HG03280 (cell line): Measurements from ENCODE around the gene IFT74.

Source experiments
- ATAC-seq: cut with Tn5 transposase; IDR thresholded peaks from one replicate; pipeline ENCODE4 v1.9.1; 2021; ENCODE audit warnings: mild to moderate bottlenecking, moderate library complexity; ENCODE audit not compliant: unreplicated experiment

Gene IFT74

DNA sequence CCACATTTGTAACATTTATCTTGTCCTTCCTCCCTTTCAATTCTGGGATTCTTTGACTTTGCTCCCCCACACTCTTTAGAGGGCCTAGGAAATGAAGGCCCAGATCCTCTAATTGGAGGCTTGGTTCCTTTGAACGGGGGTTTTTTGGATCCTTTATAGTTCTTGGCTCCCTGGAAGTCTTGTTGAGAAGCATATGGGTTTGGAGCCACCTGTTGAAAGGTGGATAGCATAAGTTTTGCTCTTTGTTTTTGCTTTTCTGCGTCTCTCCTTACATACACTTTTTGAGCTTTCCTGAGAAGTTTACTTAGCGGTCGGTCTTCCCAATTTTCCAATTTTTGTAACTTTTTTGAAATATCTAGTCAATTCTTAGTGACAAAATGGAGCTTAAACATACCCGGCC lies 17.8 kb downstream of the IFT74 start:
- no peak for ATAC-seq

DNA sequence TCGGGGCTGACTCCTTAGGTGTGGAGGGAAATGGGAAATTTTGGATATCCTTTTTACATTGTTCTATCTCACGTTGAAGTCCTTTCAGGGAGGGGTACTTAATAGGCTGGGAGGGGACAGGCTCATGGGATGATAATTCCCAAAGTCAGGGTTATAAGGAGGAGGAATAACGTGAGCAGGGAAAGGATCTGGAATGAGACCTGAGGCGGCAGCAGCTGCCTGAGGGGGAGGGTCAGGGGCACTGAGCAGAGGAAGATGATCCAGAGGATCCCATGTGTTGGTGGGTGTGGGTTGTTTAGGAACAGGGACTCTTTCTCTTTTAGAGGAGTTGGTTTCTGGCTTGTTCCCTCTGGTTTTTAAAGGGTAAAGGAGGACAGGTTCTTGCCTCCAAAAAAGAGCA lies 18.7 kb downstream of the IFT74 start:
- no peak for ATAC-seq

DNA sequence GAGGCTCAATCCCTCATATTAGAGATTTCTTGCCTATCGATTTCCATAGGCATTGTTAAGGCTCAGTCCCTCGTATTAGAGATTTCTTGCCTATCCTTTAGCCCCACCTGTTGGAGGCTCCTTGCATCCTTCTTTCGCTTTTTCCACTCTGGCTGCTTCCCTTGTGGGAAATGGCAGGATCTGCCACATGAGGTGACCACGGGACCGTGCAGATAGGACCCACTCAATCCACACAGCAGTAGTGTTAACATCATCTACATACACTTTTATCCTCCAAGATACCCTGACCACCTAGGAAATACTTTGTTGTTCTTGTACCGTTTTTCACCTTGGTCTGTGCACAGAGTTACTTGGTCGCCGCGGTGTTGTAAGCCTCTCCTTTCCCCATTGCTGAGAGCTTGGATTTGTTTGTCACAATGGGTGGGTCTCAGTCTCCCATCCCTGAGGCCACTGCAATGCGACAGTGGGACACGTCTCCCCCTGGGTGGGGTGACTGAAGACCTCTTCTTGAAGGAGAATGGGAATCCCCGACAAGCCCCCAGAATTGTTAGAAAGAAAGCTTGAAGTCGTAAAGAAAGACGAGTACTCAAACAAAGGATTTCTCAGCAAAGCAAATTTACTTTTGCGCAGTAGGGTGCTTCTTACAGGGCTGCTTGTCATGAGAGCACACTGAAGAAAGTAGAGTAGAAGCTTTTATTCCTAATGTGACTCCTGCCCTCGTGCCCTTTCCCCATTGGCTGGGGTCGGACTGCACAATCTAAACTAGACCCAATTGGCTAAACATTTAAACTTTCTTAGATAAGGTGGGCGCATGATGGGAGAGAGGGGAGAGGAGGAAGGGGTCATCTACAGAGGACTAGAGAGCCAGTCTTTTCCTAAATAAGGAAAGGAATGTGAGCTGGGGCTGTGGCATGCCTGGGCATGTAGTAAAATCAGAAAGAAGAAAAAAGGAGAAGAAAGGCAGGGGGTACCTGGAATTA lies 19.8 kb downstream of the IFT74 start:
- no peak for ATAC-seq

DNA sequence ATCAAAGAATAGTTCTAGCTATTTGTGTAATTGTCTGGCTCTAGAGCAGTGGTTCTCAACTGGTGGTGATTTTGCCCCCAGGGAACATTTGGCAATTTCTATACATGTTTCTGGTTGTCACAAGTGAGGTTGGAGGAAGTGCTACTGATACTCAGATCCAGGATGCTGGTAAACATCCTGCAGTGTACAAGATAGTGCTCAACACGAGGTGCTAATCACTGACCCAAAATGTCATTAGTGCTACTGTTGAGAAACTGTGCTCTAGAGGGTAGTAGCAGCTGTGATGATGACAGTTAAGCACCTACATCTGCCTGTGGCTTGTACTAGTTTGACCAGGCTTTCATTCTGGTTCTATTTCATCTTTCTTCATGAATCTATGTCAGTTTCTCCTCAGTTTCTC lies 27.1 kb downstream of the IFT74 start:
- peak; percentile 79 for ATAC-seq

DNA sequence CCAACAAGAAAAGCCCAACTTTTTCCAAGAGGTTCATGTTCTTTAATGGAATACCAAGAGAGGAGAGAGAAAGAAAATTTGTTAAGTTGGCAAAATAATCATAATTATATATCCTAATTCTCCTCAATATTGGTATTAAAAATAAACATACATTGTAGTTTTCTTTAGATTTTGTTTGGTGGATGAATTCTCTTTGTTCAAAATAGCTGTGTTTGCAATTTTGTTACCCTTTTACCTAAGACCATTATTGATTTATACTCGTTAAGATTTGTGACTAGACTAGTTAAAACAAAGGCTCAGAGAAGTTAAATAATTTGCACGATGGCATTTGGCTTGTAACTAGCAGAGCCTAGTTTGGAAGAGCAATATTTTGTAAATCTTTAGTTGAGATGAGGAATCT lies 39.6 kb downstream of the IFT74 start:
- ATAC-seq, result no peak

DNA sequence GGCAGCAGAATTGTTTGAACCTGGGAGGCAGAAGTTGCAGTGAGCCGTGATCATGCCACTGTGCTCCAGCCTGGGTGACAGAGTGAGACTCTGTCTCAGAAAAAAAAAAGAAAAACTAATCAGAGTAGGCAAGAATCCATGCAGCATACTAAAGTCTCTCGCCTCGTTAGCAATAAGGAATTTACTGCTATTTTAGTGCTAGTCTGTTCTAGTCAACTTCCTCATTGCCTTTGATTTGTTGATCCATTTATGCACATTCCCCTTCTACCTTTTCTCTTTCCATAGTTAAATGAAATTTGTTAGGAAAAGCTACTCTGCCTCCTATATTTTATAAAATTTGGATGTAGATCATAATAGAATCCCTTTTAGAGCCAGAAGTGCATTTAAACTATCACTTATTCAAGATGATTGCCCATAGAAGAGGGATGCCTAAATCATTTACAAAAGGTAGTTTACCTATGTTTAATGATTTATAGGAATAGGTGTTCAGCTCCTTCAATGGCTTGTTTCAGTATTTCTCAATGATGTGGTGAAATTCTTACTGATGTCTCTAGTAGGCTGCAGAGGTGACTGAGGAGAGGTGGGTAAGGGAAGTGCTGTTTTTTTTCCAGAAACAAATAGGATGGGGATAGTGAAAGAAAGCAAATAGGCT lies 47.3 kb downstream of the IFT74 start:
- no peak for ATAC-seq

DNA sequence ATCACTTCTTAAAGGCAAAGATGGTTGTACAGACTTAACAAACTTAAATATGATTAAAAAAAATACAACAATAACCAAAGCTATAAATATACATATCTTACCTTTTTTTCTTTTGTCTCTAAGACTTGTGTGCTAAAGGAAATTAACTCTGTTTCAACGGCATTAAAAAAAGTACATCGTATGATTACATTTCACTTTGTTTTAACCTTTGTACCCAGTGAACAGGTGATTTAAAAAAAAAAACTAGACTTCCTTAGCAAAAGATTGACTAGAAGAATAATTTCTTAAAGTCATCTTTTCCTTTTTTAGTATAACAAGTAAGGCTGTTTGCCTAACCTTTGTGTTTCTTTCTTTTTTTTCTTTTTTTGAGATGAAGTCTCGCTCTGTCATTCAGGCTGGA lies 49.3 kb downstream of the IFT74 start, which contains the start of gene LRRC19:
Gene LRRC19, minus strand, starts transcription at position 182 of the 400 bp plus-strand sequence. CDS start 5,978 bp downstream, outside the sequence.
- ATAC-seq, result no peak

DNA sequence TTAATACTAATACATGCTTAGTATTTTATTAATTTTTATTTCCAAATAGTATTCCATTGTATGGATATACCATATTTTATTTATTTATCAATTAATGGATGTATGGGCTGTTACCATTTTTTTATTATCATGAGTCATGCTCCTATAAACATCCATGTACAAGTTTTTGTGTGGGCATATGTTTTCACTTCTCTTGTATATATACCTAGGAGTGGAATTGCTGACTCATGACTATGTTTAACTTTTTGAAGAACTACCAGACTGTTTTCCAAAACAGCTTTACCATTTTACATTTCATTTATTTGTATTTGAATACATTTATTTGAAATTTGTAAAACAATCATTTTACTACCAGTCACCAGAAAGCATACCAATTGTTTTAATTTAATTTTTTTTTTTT lies 63.4 kb downstream of the IFT74 start:
- ATAC-seq, result no peak

DNA sequence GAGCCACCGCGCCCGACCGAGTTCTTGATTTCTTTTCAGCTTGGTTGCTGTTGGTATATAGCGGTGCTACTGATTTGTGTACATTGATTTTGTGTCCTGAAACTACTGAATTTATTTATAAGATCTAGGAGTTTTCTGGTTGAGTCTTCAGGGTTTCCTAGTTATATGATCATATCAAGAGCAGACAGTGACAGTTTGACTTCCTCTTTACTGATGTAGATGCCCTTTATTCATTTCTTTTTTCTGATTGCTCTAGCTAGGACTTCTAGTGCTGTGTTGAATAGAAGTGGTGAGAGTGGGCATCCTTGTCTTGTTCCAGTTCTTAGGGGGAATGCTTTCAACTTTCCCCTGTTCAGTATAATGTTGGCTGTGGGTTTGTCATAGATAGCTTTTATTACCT lies 66.7 kb downstream of the IFT74 start:
- no peak for ATAC-seq

DNA sequence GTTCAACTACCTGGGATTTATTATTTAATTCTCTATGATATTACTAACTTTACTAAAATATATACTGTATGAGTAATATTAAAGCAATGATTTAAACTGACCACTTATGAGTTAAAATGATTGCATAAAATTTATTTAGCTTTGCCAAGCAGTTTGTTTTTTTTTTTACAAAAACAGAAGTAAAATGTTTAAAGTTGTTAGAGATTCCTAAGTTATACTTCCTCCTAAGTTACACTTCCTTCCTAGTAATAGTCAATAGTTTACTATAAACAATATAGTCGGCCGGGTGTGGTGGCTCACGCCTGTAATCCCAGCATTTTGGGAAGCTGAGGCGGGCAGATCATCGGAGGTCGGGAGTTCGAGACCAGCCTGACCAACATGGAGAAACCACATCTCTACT lies 73.0 kb downstream of the IFT74 start:
- no peak for ATAC-seq

DNA sequence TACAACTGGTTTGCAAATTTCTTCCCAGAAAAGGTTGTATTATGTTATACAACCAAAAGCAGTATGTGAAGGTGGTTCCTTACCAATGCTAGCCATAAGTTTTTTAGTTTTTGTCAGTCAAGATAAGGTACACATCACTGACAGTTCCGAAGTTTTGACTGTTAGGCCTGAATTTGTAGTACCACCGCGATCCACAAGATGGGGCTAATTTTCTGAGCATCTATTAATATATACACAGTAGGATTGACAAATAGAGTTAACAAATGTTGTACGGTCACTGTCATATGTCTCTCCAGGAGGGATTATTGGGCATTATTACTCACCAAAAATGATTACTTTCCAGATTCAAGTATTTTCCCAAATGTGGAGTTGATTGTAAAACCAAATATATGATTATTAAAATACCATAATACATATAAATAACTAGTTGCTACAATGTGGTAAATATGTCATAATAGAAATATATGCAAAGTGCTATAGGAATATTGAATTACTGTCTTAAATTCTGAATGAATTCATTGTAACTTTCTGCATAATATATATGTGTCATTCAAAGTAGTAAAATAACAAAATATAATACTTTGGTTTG lies 77.7 kb downstream of the IFT74 start:
- ATAC-seq, result peak; percentile 83

DNA sequence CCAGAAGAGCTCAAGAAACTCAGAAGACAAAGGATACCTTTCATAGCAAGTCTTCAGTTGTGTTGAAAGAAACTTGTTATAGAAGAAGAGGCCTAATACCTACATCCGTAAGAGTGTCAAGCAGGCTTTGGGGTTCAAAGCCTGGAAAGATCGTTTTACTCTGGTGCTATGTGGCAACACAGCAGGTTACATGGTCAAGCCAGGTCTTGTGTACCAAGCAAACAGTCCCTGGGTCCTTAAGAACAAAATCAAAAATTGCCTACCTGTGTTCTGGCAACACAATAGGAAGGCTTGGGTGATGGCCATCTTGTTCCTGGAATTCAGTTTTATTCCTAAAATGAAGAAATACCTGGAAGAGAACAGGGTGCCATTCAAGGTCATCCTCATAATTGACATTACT lies 81.3 kb downstream of the IFT74 start:
- ATAC-seq, result no peak

DNA sequence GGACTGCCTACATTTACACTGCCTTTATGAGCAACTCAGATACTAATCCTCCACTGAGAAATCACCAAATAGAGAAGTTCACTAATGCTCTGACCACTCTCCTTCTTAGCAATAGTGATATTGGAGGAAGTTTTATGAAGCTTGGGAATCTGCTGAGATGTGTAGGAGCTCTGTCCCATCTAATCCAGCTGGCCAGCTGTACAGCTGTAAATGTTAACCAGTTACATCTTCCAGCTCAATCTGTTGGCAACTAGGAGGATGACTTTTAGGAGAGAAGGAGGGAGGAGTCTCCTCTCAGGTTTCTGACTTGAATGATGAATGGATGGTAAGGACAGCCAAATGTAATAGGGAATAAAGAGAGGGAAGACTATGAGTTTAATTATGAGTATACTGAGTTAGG lies 85.5 kb downstream of the IFT74 start:
- no peak for ATAC-seq

DNA sequence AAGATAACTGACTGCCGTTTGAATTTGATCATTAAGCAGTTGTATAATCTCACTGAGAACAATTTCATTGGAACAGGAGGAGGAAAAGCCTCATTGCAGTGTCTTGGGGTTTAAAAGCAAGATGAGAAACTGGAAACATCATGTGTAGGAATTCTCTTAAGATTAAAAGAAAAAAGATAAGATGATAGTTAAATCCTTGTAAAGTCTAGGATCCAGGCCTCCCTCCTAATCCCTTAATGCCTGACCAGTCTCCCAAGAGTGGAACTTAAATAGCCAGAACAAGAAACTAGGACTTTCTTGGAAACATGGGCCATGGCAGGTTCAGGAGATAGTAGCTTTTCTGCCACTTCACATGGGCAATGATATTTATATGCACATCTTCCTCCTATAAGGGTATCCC lies 86.3 kb downstream of the IFT74 start:
- no peak for ATAC-seq

DNA sequence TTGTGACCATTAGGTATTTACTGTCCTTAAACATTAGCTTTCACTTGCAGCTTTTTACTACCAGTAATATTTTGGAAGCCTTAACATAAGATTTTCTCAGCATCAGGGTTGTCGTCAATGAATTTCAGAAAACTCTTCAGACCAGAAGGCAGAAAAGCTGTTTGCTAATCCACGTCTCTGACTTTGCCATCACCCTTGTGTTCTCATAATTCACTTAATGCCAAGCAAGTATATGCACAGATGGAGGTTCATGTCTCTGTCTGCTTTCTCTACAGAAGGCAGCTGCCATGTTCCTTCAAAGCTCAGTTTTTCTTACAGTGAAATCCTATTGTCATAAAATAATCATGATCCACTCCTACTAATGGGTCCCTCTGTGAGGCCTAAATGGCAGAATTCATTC lies 87.0 kb downstream of the IFT74 start:
- ATAC-seq, result no peak

DNA sequence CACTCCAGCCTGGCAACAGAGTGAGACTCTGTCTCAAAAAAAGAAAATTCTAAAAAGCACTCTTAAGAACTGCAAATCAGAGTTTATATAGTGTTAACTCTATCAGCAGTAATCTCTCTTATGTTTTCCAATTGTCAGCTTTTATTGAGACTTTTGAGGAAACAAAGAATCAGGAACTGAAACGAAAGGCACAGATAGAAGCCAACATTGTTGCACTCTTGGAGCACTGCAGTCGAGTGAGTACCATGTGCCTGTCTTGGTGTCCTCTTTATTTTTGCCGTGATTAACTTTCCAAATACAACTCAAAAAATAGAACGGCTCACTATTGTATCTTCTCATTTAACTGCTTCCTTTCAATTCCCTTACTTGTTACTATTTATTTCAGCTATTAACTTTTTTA lies 90.9 kb downstream of the IFT74 start:
- ATAC-seq, result no peak

DNA sequence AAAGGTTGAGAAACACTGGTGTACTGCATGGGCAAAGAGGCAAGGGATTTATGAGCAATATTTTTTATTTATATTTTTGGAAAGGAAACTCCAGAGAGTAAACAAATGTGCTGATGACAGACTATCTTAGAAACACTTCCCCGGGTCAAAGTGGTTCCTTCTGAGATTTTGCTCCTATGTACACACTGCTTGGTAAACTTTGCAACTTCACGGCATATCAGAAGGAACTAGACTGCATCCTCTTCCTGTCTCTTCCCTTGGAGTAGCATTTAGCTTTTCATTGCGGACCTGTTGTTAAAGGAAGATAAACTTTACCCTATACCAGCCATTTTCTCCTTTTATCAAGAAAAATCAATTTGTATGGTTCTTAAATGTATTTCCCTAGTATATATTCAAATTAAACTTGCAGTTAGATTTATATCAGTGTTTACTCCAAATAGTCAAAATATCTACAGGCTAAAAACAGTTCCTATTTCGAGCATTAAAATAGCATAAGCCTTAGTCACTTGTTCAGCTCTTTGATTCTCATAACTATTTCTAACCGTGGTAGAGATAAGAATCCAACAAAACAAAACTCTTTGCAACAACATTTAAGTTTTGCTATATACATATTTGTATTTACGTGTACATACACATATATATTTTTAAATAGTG lies 97.3 kb downstream of the IFT74 start:
- no peak for ATAC-seq

DNA sequence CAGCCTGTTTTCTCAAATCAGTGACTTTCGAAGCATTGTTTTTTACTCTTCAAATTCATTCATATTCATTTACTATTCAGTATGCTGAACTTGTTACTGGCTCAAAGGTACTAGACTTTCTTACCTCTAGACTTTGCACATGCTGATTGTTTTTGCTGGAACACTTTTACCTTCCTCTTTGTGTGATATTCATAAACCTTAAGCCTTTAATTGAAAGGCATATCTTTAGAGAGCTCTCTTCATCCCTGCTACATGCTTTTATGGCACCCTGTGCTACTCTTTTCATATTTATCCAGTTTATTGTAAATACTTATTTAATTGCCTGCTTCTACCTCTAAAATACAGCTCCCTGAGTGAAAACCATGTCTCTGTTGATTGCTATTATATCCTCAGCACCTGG lies 97.9 kb downstream of the IFT74 start:
- no peak for ATAC-seq

DNA sequence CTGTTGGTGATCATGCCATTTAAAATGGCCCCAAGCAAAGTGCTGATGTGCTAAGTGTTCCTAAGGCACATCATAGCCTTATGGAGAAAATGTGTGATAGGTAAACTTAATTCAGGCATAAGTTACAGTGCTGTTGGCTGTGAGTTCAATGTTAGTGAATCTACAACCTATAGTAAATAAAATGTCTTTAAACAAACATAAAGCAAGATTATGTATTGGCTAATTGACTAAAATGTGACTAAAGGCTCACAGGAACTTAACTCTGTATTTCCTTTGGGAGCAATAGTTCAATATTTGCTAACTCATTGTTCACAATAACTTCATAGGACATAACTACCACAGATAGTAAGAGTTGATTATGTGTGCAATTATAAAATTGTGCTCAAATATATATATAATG lies 98.6 kb downstream of the IFT74 start:
- no peak for ATAC-seq

DNA sequence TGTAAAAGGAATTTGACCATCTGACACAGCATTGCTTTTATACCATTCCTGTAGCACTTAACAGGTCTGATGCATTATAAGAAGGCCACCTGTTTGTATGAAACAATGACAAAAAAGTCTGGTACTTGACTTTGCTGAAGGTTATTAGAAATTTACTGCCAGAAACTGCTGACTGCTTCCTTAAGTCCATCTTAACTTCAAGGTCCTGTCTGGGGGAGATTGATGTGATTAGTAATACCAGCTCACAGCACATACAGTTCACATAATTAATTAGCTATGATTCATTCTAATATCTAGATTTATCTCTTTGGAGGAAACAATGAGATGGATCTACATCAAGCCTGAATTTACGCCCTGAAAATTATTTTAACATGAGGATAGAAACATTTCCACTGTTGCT lies 103.2 kb downstream of the IFT74 start:
- no peak for ATAC-seq

DNA sequence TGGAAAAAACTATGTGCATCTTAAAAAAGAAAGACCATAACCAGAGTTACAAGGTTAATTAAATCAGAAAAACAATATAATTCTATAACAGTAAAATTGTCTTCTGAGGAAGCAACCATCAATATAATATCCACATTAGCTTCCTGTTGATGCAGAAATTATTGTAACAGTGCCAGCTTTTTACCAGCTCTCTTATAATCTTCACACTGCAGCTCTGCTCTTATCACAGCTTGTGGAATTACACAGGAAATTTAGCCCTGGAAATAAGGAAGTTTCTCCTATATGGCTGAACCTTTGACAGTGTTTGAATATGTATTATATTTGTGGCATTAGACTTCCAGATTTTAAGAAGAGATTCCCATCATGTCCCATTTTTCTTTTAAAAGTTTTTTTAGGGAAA lies 103.7 kb downstream of the IFT74 start:
- ATAC-seq, result no peak
